Sigmoid colon (tissue), 3 donors: ENCODE data around the gene RNF207.

Experiments
- CTCF ChIP-seq, 4 experiments: fragments of 450-650 bp in 3 of 4; fragments of 200-600 bp in 1 of 4; IDR thresholded peaks; one replicate each; pipeline ENCODE4 v1.5.1; 2016 to 2019; ENCODE audit warnings: antibody characterized with exemption in 4 of 4, mild to moderate bottlenecking in 3 of 4, moderate library complexity in 2 of 4
- POLR2A ChIP-seq, 2 donors: fragments of 450-650 bp; IDR thresholded peaks; one replicate each; pipeline ENCODE4 v1.6.1; 2016; ENCODE audit warnings: antibody characterized with exemption in 2 of 2, mild to moderate bottlenecking in 2 of 2, moderate library complexity in 2 of 2

GRCh38 chr1:6256645-6257044 is 50.7 kb downstream of the RNF207 start:
- TF ChIP-seq CTCF (IDR thresholded peaks at IDR 0.05) (no peak), POLR2A (IDR thresholded peaks at IDR 0.05) (no peak)
